NCI-H2227 treated with DMSO at 0.1 percent for 48 hours (cell line): ENCODE measurements around the gene LINGO4.

ENCODE experiments used
- DNase-seq: peaks from one replicate; lab custom pipeline; 2025; lab: John Stamatoyannopoulos, UW

Gene LINGO4

GRCh38 chr1:151805066-151805820, at the start of gene LINGO4:
Gene LINGO4 (minus strand): TSS chr1:151805419. CDS start chr1:151802704, 2,715 bp downstream.
- no peak for DNase-seq

- DNase-seq = no peak
These were observed 49.4 kb upstream of the LINGO4 start for GRCh38 chr1:151854658-151855057.

- DNase-seq = no peak
These were observed 48.3 kb upstream of the LINGO4 start, which contains the start of gene THEM5 for GRCh38 chr1:151853411-151853943. Gene THEM5 (minus strand): TSS chr1:151853712. CDS start chr1:151853565, 147 bp downstream.

GRCh38 chr1:151852733-151853132, 47.5 kb upstream of the LINGO4 start:
- no peak for DNase-seq

- no peak for DNase-seq
These were observed 46.7 kb upstream of the LINGO4 start for GRCh38 chr1:151851886-151852285.

GRCh38 chr1:151849871-151850270, 44.7 kb upstream of the LINGO4 start:
- no peak for DNase-seq

- DNase-seq = no peak
These were observed 43.9 kb upstream of the LINGO4 start for GRCh38 chr1:151849126-151849525.

GRCh38 chr1:151847867-151848596, 42.8 kb upstream of the LINGO4 start:
- DNase-seq = no peak

GRCh38 chr1:151846686-151847237, 41.5 kb upstream of the LINGO4 start:
- no peak for DNase-seq

GRCh38 chr1:151846062-151846568, 40.9 kb upstream of the LINGO4 start:
- DNase-seq = no peak

GRCh38 chr1:151843398-151843797, 38.2 kb upstream of the LINGO4 start:
- DNase-seq = no peak

GRCh38 chr1:151841141-151841540, 35.9 kb upstream of the LINGO4 start:
- DNase-seq = no peak

- no peak for DNase-seq
These were observed 35.2 kb upstream of the LINGO4 start for GRCh38 chr1:151840421-151840820.

- DNase-seq = peak; percentile 15
These were observed 34.5 kb upstream of the LINGO4 start, which contains the start of gene C2CD4D for GRCh38 chr1:151839457-151840403. Gene C2CD4D (minus strand): TSS chr1:151839820. CDS start chr1:151838989, 831 bp downstream.

GRCh38 chr1:151839082-151839412, 33.8 kb upstream of the LINGO4 start:
- DNase-seq = no peak

GRCh38 chr1:151838222-151839081, 33.2 kb upstream of the LINGO4 start:
- DNase-seq = no peak

GRCh38 chr1:151837884-151838221, 32.6 kb upstream of the LINGO4 start:
- DNase-seq = no peak

GRCh38 chr1:151837197-151837596, 32.0 kb upstream of the LINGO4 start:
- DNase-seq = no peak

- no peak for DNase-seq
These were observed 30.4 kb upstream of the LINGO4 start for GRCh38 chr1:151835596-151835995.

- DNase-seq = no peak
These were observed 29.0 kb upstream of the LINGO4 start for GRCh38 chr1:151834239-151834638.
